KMS-11 (cell line): ENCODE results near the gene HES6.
"Not testable (repeated sequence)": the region's sequence is repeated elsewhere in the genome, so short reads cannot be mapped to it uniquely, and the experiment has no call there.

Experiments used
- H2AFZ ChIP-seq: fragments of 200-600 bp; sonication (generic); 2 replicates; pipeline ENCODE4 v1.6.1; 2016; ENCODE audit warnings: antibody characterized with exemption, mixed run types, low read depth
- H3K27ac ChIP-seq: fragments of 200-600 bp; sonication (generic); 2 replicates; pipeline ENCODE4 v1.6.1; 2016; ENCODE audit warnings: mild to moderate bottlenecking, mixed run types
- H3K27me3 ChIP-seq: fragments of 200-600 bp; sonication (generic); 2 replicates; pipeline ENCODE4 v1.6.1; 2017; ENCODE audit warnings: mild to moderate bottlenecking, low read depth, mixed run types, moderate library complexity; ENCODE audit not compliant: insufficient read depth
- H3K36me3 ChIP-seq: fragments of 200-600 bp; sonication (generic); 2 replicates; pipeline ENCODE4 v1.6.1; 2017; ENCODE audit warnings: mild to moderate bottlenecking, mixed run types; ENCODE audit not compliant: insufficient read depth
- H3K4me1 ChIP-seq: fragments of 200-600 bp; sonication (generic); 2 replicates; pipeline ENCODE4 v1.6.1; 2016; ENCODE audit warnings: mild to moderate bottlenecking, low read depth, mixed run types; ENCODE audit not compliant: poor library complexity, severe bottlenecking
- H3K4me2 ChIP-seq: fragments of 200-600 bp; sonication (generic); 2 replicates; pipeline ENCODE4 v1.7.0; 2016; ENCODE audit warnings: mild to moderate bottlenecking, mixed run types
- H3K4me3 ChIP-seq: fragments of 200-600 bp; sonication (generic); IDR thresholded peaks from 2 replicates; pipeline ENCODE4 v1.6.1; 2017; ENCODE audit warnings: low read depth, low read length, mixed read lengths; ENCODE audit not compliant: insufficient read depth
- H3K79me2 ChIP-seq: fragments of 200-600 bp; sonication (generic); 2 replicates; pipeline ENCODE4 v1.6.1; 2016; ENCODE audit warnings: low read depth, mixed run types; ENCODE audit not compliant: insufficient read depth
- H3K9ac ChIP-seq: fragments of 200-600 bp; sonication (generic); 2 replicates; pipeline ENCODE4 v1.6.1; 2016; ENCODE audit warnings: mild to moderate bottlenecking, mixed run types
- H4K20me1 ChIP-seq: fragments of 200-600 bp; sonication (generic); 2 replicates; pipeline ENCODE4 v1.6.1; 2016; ENCODE audit warnings: mild to moderate bottlenecking, mixed run types; ENCODE audit not compliant: insufficient read depth
- CTCF ChIP-seq: fragments of 200-600 bp; sonication (generic); conservative IDR thresholded peaks from 2 replicates; pipeline ENCODE4 v1.6.1; 2017; ENCODE audit warnings: low read depth, mild to moderate bottlenecking, antibody characterized with exemption, low read length, moderate library complexity, mixed read lengths

The HES6 gene

GRCh38 chr2:238274152-238274865 is 34.5 kb upstream of the HES6 start:
- Histone ChIP-seq H3K27me3 (no peaks in the 10 kb centered on the region), H3K9ac (no peak overlapping the region), H3K4me3 (no peak overlapping the region), H3K4me2 (peak overlapping the region; percentile 3; the same call in 1 of the 2 replicates), H4K20me1 (no peaks in the 10 kb centered on the region), H3K27ac (no peak overlapping the region), H3K79me2 (peaks cover under 1% of the 10 kb centered on the region; the same call in 1 of the 2 replicates), H3K36me3 (no peaks in the 10 kb centered on the region), H2AFZ (no peak overlapping the region), H3K4me1 (peaks cover 10% of the 10 kb centered on the region)
- TF ChIP-seq CTCF = no peak

GRCh38 chr2:238273433-238273832 is 33.6 kb upstream of the HES6 start:
- H3K9ac ChIP-seq, H3K4me2 ChIP-seq, H4K20me1 ChIP-seq, H3K36me3 ChIP-seq, H3K27me3 ChIP-seq, H3K27ac ChIP-seq, H3K79me2 ChIP-seq, H3K4me3 ChIP-seq, H2AFZ ChIP-seq: not testable (repeated sequence)
- H3K4me1 ChIP-seq = peaks cover 10% of the 10 kb centered on the region

- Histone ChIP-seq H3K79me2 (no peaks in the 10 kb centered on the region), H4K20me1 (no peaks in the 10 kb centered on the region), H3K4me1 (peaks cover 12% of the 10 kb centered on the region), H3K27ac (no peak overlapping the region), H3K36me3 (no peaks in the 10 kb centered on the region), H3K4me2 (no peak overlapping the region), H2AFZ (no peak overlapping the region), H3K4me3 (no peak overlapping the region), H3K9ac (no peak overlapping the region), H3K27me3 (no peaks in the 10 kb centered on the region)
- no peak for TF ChIP-seq CTCF
Measured at GRCh38 chr2:238272156-238272555, 32.3 kb upstream of the HES6 start.

- not testable (repeated sequence) for H3K27ac ChIP-seq, H3K9ac ChIP-seq, H3K4me2 ChIP-seq, H3K36me3 ChIP-seq, H3K79me2 ChIP-seq, H4K20me1 ChIP-seq, H2AFZ ChIP-seq, H3K4me3 ChIP-seq, H3K27me3 ChIP-seq
- peaks cover 17% of the 10 kb centered on the region for H3K4me1 ChIP-seq
Measured at GRCh38 chr2:238271686-238272085, 31.8 kb upstream of the HES6 start.

GRCh38 chr2:238271061-238271554 is 31.3 kb upstream of the HES6 start:
- Histone ChIP-seq H3K36me3 (no peaks in the 10 kb centered on the region), H4K20me1 (no peaks in the 10 kb centered on the region), H3K27ac (no peak overlapping the region), H2AFZ (no peak overlapping the region), H3K4me2 (no peak overlapping the region), H3K4me1 (peaks cover 23% of the 10 kb centered on the region), H3K79me2 (no peaks in the 10 kb centered on the region), H3K9ac (no peak overlapping the region), H3K4me3 (no peak overlapping the region), H3K27me3 (no peaks in the 10 kb centered on the region)
- TF ChIP-seq CTCF = no peak
